BLaER1 treated with 17β-estradiol and CSF1 and Interleukin-3, amounts not matched to agents 10 nM and 100 nM (cell line): ENCODE data around the gene STIMATE.

Source experiments
- H3K27ac ChIP-seq, 11 experiments: shearing (Covaris generic); formaldehyde crosslinking; 2 replicates each; pipeline ENCODE4 v1.8.1; 2022
- H3K27me3 ChIP-seq, 11 experiments: shearing (Covaris generic); formaldehyde crosslinking; 2 replicates each; pipeline ENCODE4 v1.8.1; 2022
- H3K36me3 ChIP-seq, 11 experiments: shearing (Covaris generic); formaldehyde crosslinking; 2 replicates each; pipeline ENCODE4 v1.8.1; 2022
- H3K4me1 ChIP-seq, 10 experiments: shearing (Covaris generic); formaldehyde crosslinking; 2 replicates each; pipeline ENCODE4 v1.8.1; 2022
- H3K4me2 ChIP-seq, 11 experiments: shearing (Covaris generic); formaldehyde crosslinking; 2 replicates each; pipeline ENCODE4 v1.8.1; 2022
- H3K4me3 ChIP-seq, 10 experiments: shearing (Covaris generic); formaldehyde crosslinking; 2 replicates each; pipeline ENCODE4 v1.8.1; 2022
- H3K9ac ChIP-seq, 11 experiments: shearing (Covaris generic); formaldehyde crosslinking; 2 replicates each; pipeline ENCODE4 v1.8.1; 2022
- H3K9me3 ChIP-seq, 11 experiments: shearing (Covaris generic); formaldehyde crosslinking; replicated peaks in 1 of 11; 2 replicates each; pipeline ENCODE4 v1.8.1; 2022
- H4K20me1 ChIP-seq, 11 experiments: shearing (Covaris generic); formaldehyde crosslinking; 2 replicates each; pipeline ENCODE4 v1.8.1; 2022
- Cebpa-rat ChIP-seq, 11 experiments: shearing (Covaris generic); IDR thresholded peaks; 2 replicates each; pipeline ENCODE4 v1.8.1; 2022

STIMATE gene

GRCh38 chr3:52925405-52926313 is 28.3 kb upstream of the STIMATE start:
- H3K27ac ChIP-seq, result no peak overlapping the region
- no peak for TF ChIP-seq Cebpa-rat (IDR thresholded peaks at IDR 0.05)
- no peak overlapping the region for H3K4me3 ChIP-seq
- H4K20me1 ChIP-seq, result no peaks in the 10 kb centered on the region
- H3K27me3 ChIP-seq, result no peaks in the 10 kb centered on the region
- H3K4me2 ChIP-seq, result peak overlapping the region in 2 of 11 experiments; percentile 1 to 36; a peak in 2 of 22 replicates
- no peak overlapping the region for H3K9ac ChIP-seq
- H3K9me3 ChIP-seq, result no peaks in the 10 kb centered on the region
- peaks cover 4 to 90% (median 54%) of the 10 kb centered on the region in 11 experiments; a peak in 21 of 22 replicates for H3K36me3 ChIP-seq
- H3K4me1 ChIP-seq, result peaks cover 0 to 41% (median 2%) of the 10 kb centered on the region in 10 experiments; a peak in 7 of 20 replicates

GRCh38 chr3:52923963-52924362 is 26.6 kb upstream of the STIMATE start:
- no peak for TF ChIP-seq Cebpa-rat (IDR thresholded peaks at IDR 0.05)
- H4K20me1 ChIP-seq, result no peaks in the 10 kb centered on the region
- H3K4me2 ChIP-seq, result 0 out of 22 replicates have a peak overlapping the region, but pooled peaks of 1 of the 11 experiments have one; percentile 31
- H3K36me3 ChIP-seq, result peaks cover 13 to 90% (median 54%) of the 10 kb centered on the region in 11 experiments
- no peaks in the 10 kb centered on the region for H3K9me3 ChIP-seq
- no peak overlapping the region for H3K27ac ChIP-seq
- no peaks in the 10 kb centered on the region for H3K27me3 ChIP-seq
- H3K4me3 ChIP-seq, result no peak overlapping the region
- no peak overlapping the region for H3K9ac ChIP-seq
- H3K4me1 ChIP-seq, result peaks cover 0 to 41% (median 2%) of the 10 kb centered on the region in 10 experiments; a peak in 7 of 20 replicates

GRCh38 chr3:52920841-52921240 is 23.5 kb upstream of the STIMATE start:
- peaks cover 20 to 92% (median 59%) of the 10 kb centered on the region in 11 experiments for H3K36me3 ChIP-seq
- H3K27ac ChIP-seq, result no peak overlapping the region

GRCh38 chr3:52917044-52917443 is 19.7 kb upstream of the STIMATE start:
- no peak for TF ChIP-seq Cebpa-rat (IDR thresholded peaks at IDR 0.05)

More at GRCh38 chr3:52920841-52921240, 23.5 kb upstream of the STIMATE start:
- Histone ChIP-seq H4K20me1 (no peaks in the 10 kb centered on the region), H3K27me3 (no peaks in the 10 kb centered on the region), H3K4me1 (peaks cover 0 to 30% (median 2%) of the 10 kb centered on the region in 10 experiments; a peak in 7 of 20 replicates), H3K9me3 (no peaks in the 10 kb centered on the region), H3K4me3 (no peak overlapping the region), H3K9ac (no peak overlapping the region), H3K4me2 (peak overlapping the region in 4 of 11 experiments; percentile 2 to 36 (median 16); a peak in 2 of 22 replicates)
- no peak for TF ChIP-seq Cebpa-rat (IDR thresholded peaks at IDR 0.05)

GRCh38 chr3:52915294-52915693 is 17.9 kb upstream of the STIMATE start:
- Histone ChIP-seq H3K4me3 (no peak overlapping the region), H3K36me3 (peaks cover 53 to 96% (median 80%) of the 10 kb centered on the region in 11 experiments), H4K20me1 (no peaks in the 10 kb centered on the region), H3K4me1 (no peaks in the 10 kb centered on the region), H3K9me3 (no peaks in the 10 kb centered on the region), H3K27ac (no peak overlapping the region), H3K9ac (no peak overlapping the region), H3K27me3 (no peaks in the 10 kb centered on the region), H3K4me2 (no peak overlapping the region)
- no peak for TF ChIP-seq Cebpa-rat (IDR thresholded peaks at IDR 0.05)

More at GRCh38 chr3:52917044-52917443, 19.7 kb upstream of the STIMATE start:
- peaks cover 42 to 94% (median 75%) of the 10 kb centered on the region in 11 experiments for H3K36me3 ChIP-seq
- no peaks in the 10 kb centered on the region for H4K20me1 ChIP-seq
- no peak overlapping the region for H3K9ac ChIP-seq
- no peaks in the 10 kb centered on the region for H3K9me3 ChIP-seq
- H3K4me3 ChIP-seq, result no peak overlapping the region
- no peaks in the 10 kb centered on the region for H3K27me3 ChIP-seq
- peaks cover 0 to 15% (median 2%) of the 10 kb centered on the region in 10 experiments; a peak in 6 of 20 replicates for H3K4me1 ChIP-seq
- H3K27ac ChIP-seq, result no peak overlapping the region
- no peak overlapping the region for H3K4me2 ChIP-seq

GRCh38 chr3:52912885-52913731 is 15.8 kb upstream of the STIMATE start:
- no peaks in the 10 kb centered on the region for H3K4me1 ChIP-seq
- H3K4me2 ChIP-seq, result no peak overlapping the region
- H3K9ac ChIP-seq, result no peak overlapping the region
- no peak overlapping the region for H3K4me3 ChIP-seq
- no peaks in the 10 kb centered on the region for H3K9me3 ChIP-seq
- no peak overlapping the region for H3K27ac ChIP-seq
- no peaks in the 10 kb centered on the region for H3K27me3 ChIP-seq
- no peaks in the 10 kb centered on the region for H4K20me1 ChIP-seq
- H3K36me3 ChIP-seq, result peaks cover 36 to 82% (median 70%) of the 10 kb centered on the region in 11 experiments
- no peak for TF ChIP-seq Cebpa-rat (IDR thresholded peaks at IDR 0.05)

- no peak overlapping the region for H3K27ac ChIP-seq
- no peak overlapping the region for H3K4me2 ChIP-seq
- no peak overlapping the region for H3K4me3 ChIP-seq
- peaks cover 43 to 86% (median 66%) of the 10 kb centered on the region in 11 experiments for H3K36me3 ChIP-seq
- TF ChIP-seq Cebpa-rat (IDR thresholded peaks at IDR 0.05), result no peak
- no peak overlapping the region for H3K9ac ChIP-seq
- no peaks in the 10 kb centered on the region for H3K9me3 ChIP-seq
- H4K20me1 ChIP-seq, result no peaks in the 10 kb centered on the region
- no peaks in the 10 kb centered on the region for H3K27me3 ChIP-seq
- no peaks in the 10 kb centered on the region for H3K4me1 ChIP-seq
These were observed 13.5 kb upstream of the STIMATE start for GRCh38 chr3:52910823-52911222.

GRCh38 chr3:52907497-52907896 is 10.1 kb upstream of the STIMATE start:
- H4K20me1 ChIP-seq, result no peaks in the 10 kb centered on the region
- no peaks in the 10 kb centered on the region for H3K4me1 ChIP-seq
- H3K9me3 ChIP-seq, result no peaks in the 10 kb centered on the region
- no peak overlapping the region; a peak in 1 of 22 replicates for H3K9ac ChIP-seq
- H3K27ac ChIP-seq, result no peak overlapping the region
- H3K36me3 ChIP-seq, result peaks cover 39 to 86% (median 66%) of the 10 kb centered on the region in 11 experiments; a peak in 21 of 22 replicates
- H3K27me3 ChIP-seq, result no peaks in the 10 kb centered on the region
- no peak overlapping the region for H3K4me3 ChIP-seq
- no peak overlapping the region for H3K4me2 ChIP-seq
- TF ChIP-seq Cebpa-rat (IDR thresholded peaks at IDR 0.05), result no peak

- H3K4me3 ChIP-seq, result no peak overlapping the region
- H4K20me1 ChIP-seq, result no peaks in the 10 kb centered on the region
- H3K4me1 ChIP-seq, result peaks cover 0 to 9% (median 7%) of the 10 kb centered on the region in 10 experiments; a peak in 16 of 20 replicates
- H3K27me3 ChIP-seq, result no peaks in the 10 kb centered on the region
- no peak overlapping the region for H3K9ac ChIP-seq
- H3K4me2 ChIP-seq, result no peak overlapping the region
- H3K27ac ChIP-seq, result no peak overlapping the region
- H3K36me3 ChIP-seq, result peaks cover 26 to 66% (median 43%) of the 10 kb centered on the region in 11 experiments; a peak in 20 of 22 replicates
- TF ChIP-seq Cebpa-rat (IDR thresholded peaks at IDR 0.05), result no peak
- no peaks in the 10 kb centered on the region for H3K9me3 ChIP-seq
These were observed 7.2 kb upstream of the STIMATE start for GRCh38 chr3:52904552-52904951.
